Thyroid gland (tissue), 4 donors: ENCODE measurements around the gene FUNDC2.

Experiments
- POLR2A ChIP-seq, 2 donors: fragments of 450-650 bp; IDR thresholded peaks; one replicate each; pipeline ENCODE4 v1.6.1; 2017; ENCODE audit warnings: antibody characterized with exemption in 2 of 2, mild to moderate bottlenecking in 2 of 2, moderate library complexity in 1 of 2
- TF ChIP-seq, protein P1 (sequence below), 6 experiments: fragments of 200-600 bp in 3 of 6; fragments of 450-650 bp in 3 of 6; sonication (generic) in 3 of 6; IDR thresholded peaks; one replicate each; pipeline ENCODE4 v1.5.1; 2016 to 2019; ENCODE audit warnings: antibody characterized with exemption in 6 of 6, mild to moderate bottlenecking in 2 of 6, inconsistent platforms in 1 of 6, moderate library complexity in 1 of 6

- no peak for TF ChIP-seq POLR2A (IDR thresholded peaks at IDR 0.05)
- TF ChIP-seq, protein P1, sequence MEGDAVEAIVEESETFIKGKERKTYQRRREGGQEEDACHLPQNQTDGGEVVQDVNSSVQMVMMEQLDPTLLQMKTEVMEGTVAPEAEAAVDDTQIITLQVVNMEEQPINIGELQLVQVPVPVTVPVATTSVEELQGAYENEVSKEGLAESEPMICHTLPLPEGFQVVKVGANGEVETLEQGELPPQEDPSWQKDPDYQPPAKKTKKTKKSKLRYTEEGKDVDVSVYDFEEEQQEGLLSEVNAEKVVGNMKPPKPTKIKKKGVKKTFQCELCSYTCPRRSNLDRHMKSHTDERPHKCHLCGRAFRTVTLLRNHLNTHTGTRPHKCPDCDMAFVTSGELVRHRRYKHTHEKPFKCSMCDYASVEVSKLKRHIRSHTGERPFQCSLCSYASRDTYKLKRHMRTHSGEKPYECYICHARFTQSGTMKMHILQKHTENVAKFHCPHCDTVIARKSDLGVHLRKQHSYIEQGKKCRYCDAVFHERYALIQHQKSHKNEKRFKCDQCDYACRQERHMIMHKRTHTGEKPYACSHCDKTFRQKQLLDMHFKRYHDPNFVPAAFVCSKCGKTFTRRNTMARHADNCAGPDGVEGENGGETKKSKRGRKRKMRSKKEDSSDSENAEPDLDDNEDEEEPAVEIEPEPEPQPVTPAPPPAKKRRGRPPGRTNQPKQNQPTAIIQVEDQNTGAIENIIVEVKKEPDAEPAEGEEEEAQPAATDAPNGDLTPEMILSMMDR (IDR thresholded peaks at IDR 0.05): no peak
Measured at GRCh38 chrX:155009994-155010472, 16.6 kb upstream of the FUNDC2 start.
